ENCODE data around the gene NEDD4. TPM values are rescaled to one million over a fixed set of nuclear protein-coding genes. Genes with fewer than 3 reads are reported as not detected.

NEDD4 gene
- total RNA-seq, 1 donor from 2014 or later = 55.4 TPM

DNA sequence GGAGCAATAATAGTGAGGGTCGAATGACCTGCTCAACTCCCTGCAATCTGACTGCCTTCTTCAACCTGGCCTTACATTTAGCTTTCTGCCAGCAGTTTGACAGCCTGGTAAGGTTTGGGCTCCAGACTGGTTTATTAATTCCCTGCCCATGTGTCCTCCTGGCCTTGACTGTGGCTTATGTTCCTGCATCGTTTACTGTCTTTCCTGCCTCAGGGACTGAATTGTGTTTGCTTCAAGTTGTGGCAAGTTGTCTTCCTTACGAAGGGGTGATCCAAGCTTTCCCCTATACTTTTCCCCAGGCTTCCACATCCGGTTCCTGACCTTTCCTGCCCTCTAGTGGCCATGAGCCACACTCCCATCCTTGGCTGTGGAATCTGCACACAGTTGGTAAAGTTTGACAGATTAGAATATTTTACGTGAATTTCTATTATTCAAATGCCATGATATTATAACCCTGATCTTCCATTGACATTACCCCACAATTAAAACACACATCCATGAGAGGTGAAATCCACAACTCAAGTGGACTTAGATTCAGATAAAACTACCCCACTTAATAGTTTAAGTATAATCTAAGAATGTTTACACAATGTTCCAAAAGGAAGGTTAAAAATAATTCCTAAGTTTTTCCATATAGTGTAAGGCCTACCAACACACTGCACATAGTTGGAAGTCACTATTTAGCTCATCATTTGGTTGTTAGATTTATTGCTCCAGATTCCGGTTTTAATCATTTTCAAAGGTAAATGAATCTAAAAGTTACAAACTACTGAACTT, 95.7 kb downstream of the NEDD4 start:
- TF ChIP-seq, protein P1, sequence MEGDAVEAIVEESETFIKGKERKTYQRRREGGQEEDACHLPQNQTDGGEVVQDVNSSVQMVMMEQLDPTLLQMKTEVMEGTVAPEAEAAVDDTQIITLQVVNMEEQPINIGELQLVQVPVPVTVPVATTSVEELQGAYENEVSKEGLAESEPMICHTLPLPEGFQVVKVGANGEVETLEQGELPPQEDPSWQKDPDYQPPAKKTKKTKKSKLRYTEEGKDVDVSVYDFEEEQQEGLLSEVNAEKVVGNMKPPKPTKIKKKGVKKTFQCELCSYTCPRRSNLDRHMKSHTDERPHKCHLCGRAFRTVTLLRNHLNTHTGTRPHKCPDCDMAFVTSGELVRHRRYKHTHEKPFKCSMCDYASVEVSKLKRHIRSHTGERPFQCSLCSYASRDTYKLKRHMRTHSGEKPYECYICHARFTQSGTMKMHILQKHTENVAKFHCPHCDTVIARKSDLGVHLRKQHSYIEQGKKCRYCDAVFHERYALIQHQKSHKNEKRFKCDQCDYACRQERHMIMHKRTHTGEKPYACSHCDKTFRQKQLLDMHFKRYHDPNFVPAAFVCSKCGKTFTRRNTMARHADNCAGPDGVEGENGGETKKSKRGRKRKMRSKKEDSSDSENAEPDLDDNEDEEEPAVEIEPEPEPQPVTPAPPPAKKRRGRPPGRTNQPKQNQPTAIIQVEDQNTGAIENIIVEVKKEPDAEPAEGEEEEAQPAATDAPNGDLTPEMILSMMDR (IDR thresholded peaks at IDR 0.05; ENCODE audit: insufficient read depth, low read depth, low read length) = peak; percentile 90
- TF ChIP-seq EZH2 (IDR thresholded peaks at IDR 0.05; ENCODE audit: insufficient read depth, low read length) = no peak
- no peaks in the 10 kb centered on the region for H3K36me3 Mint-ChIP-seq (ENCODE audit: low read depth, unreplicated experiment)
- peak overlapping the region; percentile 91 for H3K27ac Mint-ChIP-seq (ENCODE audit: unreplicated experiment)
- DNase-seq (ENCODE audit: low read depth) = peak; percentile 20
- Histone ChIP-seq H3K4me3 (ENCODE audit: insufficient read depth, low read depth, low read length) (no peak overlapping the region), H3K36me3 (ENCODE audit: insufficient read depth, low read length) (no peaks in the 10 kb centered on the region), H3K9me3 (ENCODE audit: insufficient read depth, low read depth, low read length) (no peaks in the 10 kb centered on the region), H4K20me1 (ENCODE audit: insufficient read depth, low read length) (no peaks in the 10 kb centered on the region), H3K27ac (ENCODE audit: low read depth, low read length) (peak overlapping the region; percentile 57), H3K4me2 (ENCODE audit: low read length) (peak overlapping the region; percentile 55), H3K79me2 (ENCODE audit: insufficient read depth, low read length) (peaks cover 74% of the 10 kb centered on the region), H2AFZ (ENCODE audit: low read depth, low read length) (peak overlapping the region; percentile 6), H3K9ac (ENCODE audit: low read length) (peak overlapping the region; percentile 27), H3K27me3 (ENCODE audit: insufficient read depth, low read length) (no peaks in the 10 kb centered on the region), H3K4me1 (ENCODE audit: insufficient read depth, low read length) (peaks cover 8% of the 10 kb centered on the region)
- H3K4me3 Mint-ChIP-seq (ENCODE audit: unreplicated experiment) = no peak overlapping the region
- FAIRE-seq = peak; percentile 59
- no peaks in the 10 kb centered on the region for H3K27me3 Mint-ChIP-seq (ENCODE audit: low read depth, unreplicated experiment)
- no peaks in the 10 kb centered on the region for H3K9me3 Mint-ChIP-seq (ENCODE audit: unreplicated experiment)
- H3K4me1 Mint-ChIP-seq (ENCODE audit: low read depth, unreplicated experiment) = peaks cover 18% of the 10 kb centered on the region

DNA sequence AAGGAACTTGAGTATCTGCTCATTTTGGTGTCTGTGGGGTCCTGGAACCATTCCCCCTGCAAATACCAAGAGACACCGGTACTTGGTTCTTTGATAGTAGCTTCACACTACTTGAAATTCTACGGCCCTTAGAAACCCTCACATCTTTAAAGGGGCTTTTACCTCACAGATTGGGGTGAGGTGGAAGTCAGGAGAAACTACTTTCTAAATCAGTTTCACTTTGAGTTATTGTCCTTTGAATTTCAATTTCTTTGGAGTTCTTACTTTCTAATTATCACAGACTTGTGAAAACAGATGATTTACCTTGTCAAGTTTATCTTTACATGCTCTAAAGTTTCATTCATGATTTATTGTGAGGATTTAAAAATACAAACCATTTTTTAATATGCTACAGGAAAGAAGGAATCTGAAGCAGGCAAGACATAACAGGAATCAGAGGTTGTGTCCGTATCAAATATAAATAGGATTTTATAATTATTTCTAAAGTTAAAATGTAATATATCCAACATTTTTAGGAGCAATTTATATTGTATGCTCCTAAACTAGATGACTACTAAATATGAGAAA, 98.9 kb downstream of the NEDD4 start:
- no peak overlapping the region for H3K27ac ChIP-seq (ENCODE audit: low read depth, low read length)
- H3K4me1 ChIP-seq (ENCODE audit: insufficient read depth, low read length) = peaks cover 8% of the 10 kb centered on the region
- Mint-ChIP-seq H3K27me3 (ENCODE audit: low read depth, unreplicated experiment) (no peaks in the 10 kb centered on the region), H3K27ac (ENCODE audit: unreplicated experiment) (no peak overlapping the region), H3K4me3 (ENCODE audit: unreplicated experiment) (no peak overlapping the region), H3K9me3 (ENCODE audit: unreplicated experiment) (no peaks in the 10 kb centered on the region), H3K4me1 (ENCODE audit: low read depth, unreplicated experiment) (peaks cover 16% of the 10 kb centered on the region), H3K36me3 (ENCODE audit: low read depth, unreplicated experiment) (no peaks in the 10 kb centered on the region)
- H3K9ac ChIP-seq (ENCODE audit: low read length) = peak overlapping the region; percentile 44
- H3K9me3 ChIP-seq (ENCODE audit: insufficient read depth, low read depth, low read length) = no peaks in the 10 kb centered on the region
- FAIRE-seq (no peak), DNase-seq (ENCODE audit: low read depth) (no peak)
- TF ChIP-seq, protein P1 (IDR thresholded peaks at IDR 0.05; ENCODE audit: insufficient read depth, low read depth, low read length) = no peak
- no peak for TF ChIP-seq EZH2 (IDR thresholded peaks at IDR 0.05; ENCODE audit: insufficient read depth, low read length)
- peak overlapping the region; percentile 72 for H3K4me2 ChIP-seq (ENCODE audit: low read length)
- no peaks in the 10 kb centered on the region for H3K36me3 ChIP-seq (ENCODE audit: insufficient read depth, low read length)
- H3K27me3 ChIP-seq (ENCODE audit: insufficient read depth, low read length) = no peaks in the 10 kb centered on the region
- no peak overlapping the region for H2AFZ ChIP-seq (ENCODE audit: low read depth, low read length)
- no peak overlapping the region for H3K4me3 ChIP-seq (ENCODE audit: insufficient read depth, low read depth, low read length)
- H4K20me1 ChIP-seq (ENCODE audit: insufficient read depth, low read length) = no peaks in the 10 kb centered on the region
- H3K79me2 ChIP-seq (ENCODE audit: insufficient read depth, low read length) = peaks cover 71% of the 10 kb centered on the region

DNA sequence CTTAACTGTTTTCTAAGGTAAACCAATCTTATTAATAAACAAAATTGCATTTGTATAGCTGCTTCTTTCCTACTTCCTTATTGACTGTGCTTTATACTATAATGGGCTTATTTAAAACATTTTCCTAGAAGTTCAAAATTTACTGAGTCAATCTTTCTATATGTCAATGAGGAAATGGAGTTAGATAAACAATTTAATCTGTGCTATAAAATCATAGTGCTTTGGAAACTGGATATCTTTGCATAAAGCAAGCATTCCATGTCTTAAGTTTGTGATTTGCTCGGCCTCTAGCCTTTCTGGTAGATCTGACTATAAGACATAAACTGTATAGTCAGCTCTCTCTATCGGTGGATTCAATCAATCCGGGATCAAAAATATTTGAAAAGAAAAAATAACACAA, 99.6 kb downstream of the NEDD4 start:
- FAIRE-seq = no peak
- H3K9me3 Mint-ChIP-seq (ENCODE audit: unreplicated experiment) = peaks cover under 1% of the 10 kb centered on the region
- peaks cover 74% of the 10 kb centered on the region for H3K79me2 ChIP-seq (ENCODE audit: insufficient read depth, low read length)

More for the DNA sequence above, 99.6 kb downstream of the NEDD4 start:
- TF ChIP-seq, protein P1 (IDR thresholded peaks at IDR 0.05; ENCODE audit: insufficient read depth, low read depth, low read length) = no peak
- no peak for TF ChIP-seq EZH2 (IDR thresholded peaks at IDR 0.05; ENCODE audit: insufficient read depth, low read length)
- no peak for DNase-seq (ENCODE audit: low read depth)
- H3K4me3 Mint-ChIP-seq (ENCODE audit: unreplicated experiment) = no peak overlapping the region
- Histone ChIP-seq H3K4me3 (ENCODE audit: insufficient read depth, low read depth, low read length) (no peak overlapping the region), H3K9ac (ENCODE audit: low read length) (no peak overlapping the region), H4K20me1 (ENCODE audit: insufficient read depth, low read length) (no peaks in the 10 kb centered on the region), H2AFZ (ENCODE audit: low read depth, low read length) (no peak overlapping the region), H3K4me2 (ENCODE audit: low read length) (no peak overlapping the region), H3K27ac (ENCODE audit: low read depth, low read length) (no peak overlapping the region), H3K9me3 (ENCODE audit: insufficient read depth, low read depth, low read length) (no peaks in the 10 kb centered on the region), H3K4me1 (ENCODE audit: insufficient read depth, low read length) (peaks cover 8% of the 10 kb centered on the region), H3K27me3 (ENCODE audit: insufficient read depth, low read length) (no peaks in the 10 kb centered on the region), H3K36me3 (ENCODE audit: insufficient read depth, low read length) (no peaks in the 10 kb centered on the region)
- peaks cover 16% of the 10 kb centered on the region for H3K4me1 Mint-ChIP-seq (ENCODE audit: low read depth, unreplicated experiment)
- peaks cover 3% of the 10 kb centered on the region for H3K36me3 Mint-ChIP-seq (ENCODE audit: low read depth, unreplicated experiment)
- H3K27me3 Mint-ChIP-seq (ENCODE audit: low read depth, unreplicated experiment) = no peaks in the 10 kb centered on the region
- H3K27ac Mint-ChIP-seq (ENCODE audit: unreplicated experiment) = no peak overlapping the region

All from astrocyte (in vitro differentiated cells and primary cell).